NCI-H2196 treated with DMSO at 0.1 percent for 48 hours (cell line): ENCODE results near the gene GIPC2.
A peak's percentile ranks its signal among the peaks of the same experiment; 100 is the strongest.
"Not testable (repeated sequence)": the region's sequence is repeated elsewhere in the genome, so short reads cannot be mapped to it uniquely, and the experiment has no call there.

Source experiments
- DNase-seq: peaks from one replicate; lab custom pipeline; 2025; ENCODE audit not compliant: unreplicated experiment; lab: John Stamatoyannopoulos, UW

Gene GIPC2

GRCh38 chr1:78094639-78095038, 48.9 kb downstream of the GIPC2 start:
- no peak for DNase-seq

DNA sequence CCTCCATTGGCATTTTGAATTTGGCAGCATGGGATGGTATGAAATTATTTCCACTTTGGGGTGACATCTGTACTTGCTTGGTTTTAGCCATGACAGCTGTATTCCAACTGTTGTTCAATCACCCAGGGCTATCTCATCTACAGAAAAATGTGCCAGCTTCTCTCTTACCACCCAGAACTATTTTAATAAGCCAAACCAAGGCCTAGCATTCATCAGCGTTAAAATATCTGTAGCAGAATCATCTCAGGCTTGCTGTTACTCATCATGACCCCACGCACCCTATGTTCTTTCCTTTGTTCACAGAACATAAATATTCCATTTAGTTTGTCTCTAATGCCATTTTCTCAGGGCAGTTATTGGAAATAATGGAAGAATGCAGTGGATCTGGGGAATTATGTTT, 49.8 kb downstream of the GIPC2 start:
- no peak for DNase-seq

DNA sequence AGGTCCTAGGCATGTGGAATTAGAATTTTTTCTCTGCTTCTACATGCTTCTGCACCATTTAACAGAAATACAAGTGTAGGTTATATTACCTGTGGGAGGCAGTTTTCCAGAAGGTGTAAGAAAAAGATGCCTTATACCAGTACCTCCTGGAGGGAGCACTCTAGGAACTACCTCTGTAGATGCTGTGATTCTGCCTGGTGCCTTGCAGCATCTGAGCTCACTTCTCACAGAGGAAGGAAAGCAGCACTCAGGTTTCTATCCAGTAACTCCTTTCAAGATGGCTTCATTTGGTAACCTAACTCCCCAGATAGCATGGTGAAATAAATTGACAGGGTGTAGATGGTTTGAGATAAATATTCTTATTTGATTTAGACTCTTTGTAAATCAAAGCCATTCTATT, 50.3 kb downstream of the GIPC2 start:
- no peak for DNase-seq

- DNase-seq = no peak
Measured at GRCh38 chr1:78096976-78097375, 51.2 kb downstream of the GIPC2 start.

DNA sequence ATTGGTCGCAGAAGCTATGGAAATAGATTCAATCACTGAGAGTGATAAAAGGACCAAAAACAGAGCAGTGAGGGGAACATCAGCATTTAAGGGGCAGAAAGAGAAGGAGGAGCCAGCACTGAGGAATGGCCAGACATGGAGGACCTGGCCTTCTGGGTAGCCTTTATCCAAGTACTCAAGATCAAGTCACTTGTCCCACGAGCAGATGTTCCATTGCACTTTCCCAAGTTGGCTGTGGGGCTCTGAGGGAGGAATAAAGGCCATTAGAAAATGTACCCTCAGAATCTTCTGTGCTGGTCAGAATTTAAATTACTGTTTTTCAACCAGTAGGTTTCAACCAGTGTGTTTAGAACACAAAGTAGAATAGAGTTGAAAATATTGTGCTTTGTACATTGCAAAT, 55.3 kb downstream of the GIPC2 start:
- no peak for DNase-seq

- DNase-seq = peak; percentile 18
Measured at GRCh38 chr1:78101514-78101913, 55.7 kb downstream of the GIPC2 start.

- no peak for DNase-seq
Measured at GRCh38 chr1:78102082-78102481, 56.3 kb downstream of the GIPC2 start.

- DNase-seq = no peak
Measured at GRCh38 chr1:78102916-78103315, 57.1 kb downstream of the GIPC2 start.

- DNase-seq = no peak
Measured at GRCh38 chr1:78104322-78104721, 58.6 kb downstream of the GIPC2 start.

DNA sequence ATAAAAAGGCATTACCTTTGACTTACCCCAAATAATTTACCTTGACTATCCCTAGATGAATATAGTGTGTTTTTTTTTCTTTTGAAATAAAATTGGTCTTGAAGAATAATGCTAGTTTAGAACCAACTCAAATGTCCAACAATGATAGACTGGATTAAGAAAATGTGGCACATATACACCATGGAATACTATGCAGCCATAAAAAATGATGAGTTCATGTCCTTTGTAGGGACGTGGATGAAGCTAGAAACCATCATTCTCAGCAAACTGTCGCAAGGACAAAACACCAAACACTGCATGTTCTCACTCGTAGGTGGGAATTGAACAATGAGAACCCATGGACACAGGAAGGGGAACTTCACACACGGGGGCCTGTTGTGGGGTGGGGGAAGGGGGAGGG, 63.9 kb downstream of the GIPC2 start:
- not testable (repeated sequence) for DNase-seq

DNA sequence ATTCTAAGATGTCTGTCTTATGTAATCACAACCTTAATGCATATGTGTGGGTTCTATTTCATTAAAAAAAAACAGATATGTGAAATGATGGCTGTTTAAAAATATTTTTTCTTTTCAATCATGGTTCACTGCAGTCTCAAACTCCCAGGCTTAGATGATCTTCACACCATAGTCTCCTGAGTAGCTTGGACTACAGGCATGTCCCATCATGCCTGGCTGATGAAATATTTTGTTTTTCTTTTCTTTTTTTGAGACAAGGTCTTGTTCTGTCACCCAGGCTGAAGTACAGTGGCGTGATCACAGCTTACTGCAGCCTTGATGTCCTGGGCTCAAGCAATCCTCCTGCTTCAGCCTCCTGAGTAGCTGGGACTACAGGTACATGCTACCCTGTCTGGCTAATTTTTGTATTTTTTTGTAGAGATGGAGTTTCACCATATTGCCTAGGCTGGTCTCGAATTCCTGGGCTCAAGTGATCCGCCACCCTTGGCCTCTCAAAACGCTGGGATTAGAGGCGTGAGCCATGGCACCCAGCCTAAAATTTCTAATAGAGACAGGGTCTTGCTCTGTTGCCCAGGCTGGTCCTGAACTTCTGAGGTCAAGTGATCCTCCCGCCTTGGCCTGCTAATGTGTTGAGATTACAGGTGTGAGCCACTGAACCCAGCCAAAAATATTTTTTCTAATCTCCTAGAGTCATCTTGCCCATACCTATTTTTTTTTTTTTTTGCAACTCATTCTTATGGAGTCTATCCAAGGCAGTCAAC, 67.6 kb downstream of the GIPC2 start:
- DNase-seq = no peak

DNA sequence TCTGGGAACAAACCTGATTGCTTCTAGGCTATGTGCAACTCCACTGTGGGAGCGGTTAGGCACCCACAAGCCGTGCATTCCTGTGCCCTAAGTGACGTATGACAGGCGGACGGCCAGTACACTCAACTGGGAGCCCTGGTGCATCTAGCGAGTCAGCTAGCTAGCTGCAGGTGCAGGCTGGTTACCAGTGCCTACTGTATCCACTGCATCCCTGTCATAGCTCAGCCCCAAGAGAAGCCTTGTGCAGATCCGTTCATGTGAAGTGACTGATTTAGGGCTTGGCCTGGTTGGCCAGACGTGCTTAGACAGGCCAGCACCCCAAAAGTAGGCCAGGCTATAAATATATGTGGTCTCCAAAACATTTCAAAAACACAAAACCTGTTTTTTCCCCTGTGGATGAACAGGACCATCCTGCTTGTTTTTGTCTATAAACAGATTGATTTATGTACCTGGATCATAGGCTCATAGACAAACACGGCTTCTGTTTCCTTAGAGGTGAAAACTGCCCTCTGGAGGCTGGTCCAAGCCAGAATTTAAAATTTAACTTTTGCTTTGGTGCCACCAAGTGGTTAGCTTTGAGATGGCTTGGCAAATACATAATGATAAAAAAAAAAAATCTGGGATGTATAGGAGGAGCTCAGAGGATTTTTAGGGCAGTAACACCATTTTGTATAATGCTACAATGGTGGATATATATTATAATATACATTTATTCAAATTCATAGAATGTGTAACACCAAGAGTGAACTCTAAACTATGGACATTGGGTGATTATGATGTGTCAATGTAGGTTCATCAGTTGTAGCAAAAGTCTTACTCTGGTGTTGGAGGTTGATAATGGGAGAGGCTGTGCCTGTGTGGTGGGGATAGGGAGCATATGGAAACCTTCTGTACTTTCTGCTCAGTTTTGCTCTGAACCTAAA, 68.5 kb downstream of the GIPC2 start:
- DNase-seq = peak; percentile 42

GRCh38 chr1:78120485-78120884, 74.7 kb downstream of the GIPC2 start:
- DNase-seq = not testable (repeated sequence)

GRCh38 chr1:78121710-78122109, 75.9 kb downstream of the GIPC2 start:
- DNase-seq = no peak

DNA sequence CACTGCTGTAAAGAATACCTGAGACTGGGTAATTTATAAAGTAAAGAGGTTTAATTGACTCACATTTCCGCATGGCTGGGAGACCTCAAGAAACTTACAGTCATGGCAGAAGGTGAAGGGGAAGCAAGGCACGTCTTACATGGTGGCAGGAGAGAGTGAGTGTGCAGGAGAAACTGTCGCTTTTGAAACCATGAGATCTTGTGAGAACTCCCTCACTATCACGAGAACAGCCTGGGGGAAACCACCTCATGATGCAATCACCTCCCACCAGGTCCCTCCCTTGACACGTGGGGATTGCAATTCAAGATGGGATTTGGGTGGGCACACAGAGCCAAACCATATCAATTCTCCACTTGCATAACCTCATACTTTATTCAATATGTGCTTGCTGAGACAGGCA, 76.6 kb downstream of the GIPC2 start:
- no peak for DNase-seq

DNA sequence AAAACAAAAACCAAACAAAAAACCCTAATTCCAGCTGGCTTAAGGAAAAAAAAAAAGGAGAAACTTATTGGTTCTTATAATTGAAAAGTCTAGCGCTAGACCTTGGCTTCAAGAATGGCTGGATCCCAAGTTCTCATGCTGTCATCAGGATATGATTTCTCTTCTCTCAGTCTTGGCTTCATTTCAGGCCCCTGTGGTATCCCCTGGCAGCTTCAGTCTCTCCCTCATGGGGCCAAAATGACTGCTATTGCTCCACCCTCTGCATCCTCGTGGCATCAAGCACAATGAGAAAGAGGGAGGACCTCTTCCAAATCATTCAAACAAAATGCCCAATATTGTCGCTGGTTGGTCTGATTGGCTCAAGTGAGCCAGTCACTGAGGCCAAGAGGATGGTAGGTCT, 80.7 kb downstream of the GIPC2 start:
- DNase-seq = no peak

GRCh38 chr1:78132174-78132947, 86.6 kb downstream of the GIPC2 start:
- DNase-seq = no peak

GRCh38 chr1:78132948-78133322, 87.2 kb downstream of the GIPC2 start:
- DNase-seq = no peak

- no peak for DNase-seq
Measured at GRCh38 chr1:78136680-78137079, 90.9 kb downstream of the GIPC2 start.

DNA sequence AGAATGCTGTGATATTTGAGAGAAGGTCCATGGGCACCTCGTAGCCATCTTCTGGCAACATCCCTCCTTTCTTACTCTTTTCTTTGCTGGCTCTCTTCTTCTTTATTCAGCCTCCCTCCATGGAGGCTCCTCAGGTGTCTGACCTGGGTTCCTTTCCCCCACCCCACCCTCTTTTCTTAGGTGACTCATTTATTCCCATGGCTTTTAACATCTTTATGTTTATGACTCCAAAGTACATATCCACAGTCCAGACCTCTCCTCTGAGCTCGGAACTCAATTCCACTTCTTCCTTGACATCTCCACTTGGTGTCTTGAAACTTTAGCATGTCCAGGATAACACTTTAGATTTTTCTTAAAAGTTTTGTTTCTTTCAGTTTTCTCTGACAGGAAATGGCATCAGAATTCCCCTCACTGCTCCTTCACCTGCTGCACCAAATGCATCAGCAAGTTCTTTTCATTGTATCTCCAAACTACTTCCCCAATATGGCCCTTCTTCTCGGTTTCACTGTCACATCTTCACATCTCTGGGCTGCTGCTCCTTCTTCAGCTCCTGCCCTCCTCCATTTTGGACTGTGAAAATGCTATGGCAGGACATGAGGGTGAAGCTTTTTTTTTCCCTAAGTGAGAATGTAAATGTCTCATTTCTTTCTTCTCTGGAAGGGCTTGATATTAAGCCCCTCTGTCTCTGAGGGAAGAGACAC, 95.9 kb downstream of the GIPC2 start:
- DNase-seq = no peak

DNA sequence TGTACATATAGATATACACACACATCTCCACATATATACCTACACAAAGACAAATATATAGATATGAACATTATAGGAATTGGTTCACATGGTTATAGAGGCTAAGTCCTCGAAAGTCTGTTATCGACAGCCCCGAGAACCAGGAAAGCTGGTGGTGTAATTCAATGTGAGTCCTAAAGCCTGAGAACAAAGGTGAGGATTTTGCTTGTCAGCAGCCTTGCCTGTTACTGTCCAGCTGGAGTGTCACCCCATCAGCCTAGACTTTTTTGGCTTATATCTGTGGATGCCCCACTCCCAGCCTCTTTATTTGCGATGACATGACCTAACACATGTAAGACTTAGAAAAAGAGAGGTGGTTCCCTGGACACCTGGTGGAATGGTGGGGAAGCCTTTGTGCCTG, 97.0 kb downstream of the GIPC2 start:
- no peak for DNase-seq
